HL-60 (cell line): Measurements from ENCODE around the gene TRMU.
A peak's percentile ranks its signal among the peaks of the same experiment; 100 is the strongest.

ENCODE experiments used
- DNase-seq, 2 experiments: peaks; one replicate each; pipeline ENCODE4 v3.0.0-alpha.2; 2010 to 2020; ENCODE audit warnings: low read depth in 1 of 2, low spot score in 1 of 2
- H3K27ac ChIP-seq: fragments of 250-450 bp; sonication (Bioruptor Pico); replicated peaks from 2 replicates; pipeline ENCODE4 v1.5.1; 2020; ENCODE audit warnings: mild to moderate bottlenecking, moderate library complexity
- H3K27me3 ChIP-seq: fragments of 250-450 bp; sonication (Bioruptor Pico); 2 replicates; pipeline ENCODE4 v1.5.1; 2021; ENCODE audit warnings: mild to moderate bottlenecking, moderate library complexity; ENCODE audit not compliant: insufficient read depth, poor library complexity, severe bottlenecking
- H3K4me3 ChIP-seq: replicated peaks from 2 replicates; pipeline ENCODE4 v1.5.1; 2011; ENCODE audit warnings: mild to moderate bottlenecking, control low read depth, low read length; ENCODE audit not compliant: insufficient read depth
- GABPA ChIP-seq: IDR thresholded peaks from 2 replicates; pipeline ENCODE4 v1.6.1; 2012; ENCODE audit warnings: low read depth
- POLR2AphosphoS5 ChIP-seq: IDR thresholded peaks from 2 replicates; pipeline ENCODE4 v1.6.1; 2012; ENCODE audit warnings: low read depth
- SPI1 ChIP-seq: IDR thresholded peaks from 2 replicates; pipeline ENCODE4 v1.6.1; 2012; ENCODE audit warnings: low read depth, mild to moderate bottlenecking, borderline replicate concordance
- TF ChIP-seq, protein P1 (sequence below): IDR thresholded peaks from 2 replicates; pipeline ENCODE4 v1.6.1; 2012; ENCODE audit warnings: low read depth; ENCODE audit not compliant: insufficient replicate concordance
- TF ChIP-seq, protein P2 (sequence below): IDR thresholded peaks from one replicate; pipeline ENCODE4 v1.5.1; 2011; ENCODE audit warnings: low read length, control low read depth, inconsistent platforms; ENCODE audit not compliant: insufficient read depth

TRMU gene

DNA sequence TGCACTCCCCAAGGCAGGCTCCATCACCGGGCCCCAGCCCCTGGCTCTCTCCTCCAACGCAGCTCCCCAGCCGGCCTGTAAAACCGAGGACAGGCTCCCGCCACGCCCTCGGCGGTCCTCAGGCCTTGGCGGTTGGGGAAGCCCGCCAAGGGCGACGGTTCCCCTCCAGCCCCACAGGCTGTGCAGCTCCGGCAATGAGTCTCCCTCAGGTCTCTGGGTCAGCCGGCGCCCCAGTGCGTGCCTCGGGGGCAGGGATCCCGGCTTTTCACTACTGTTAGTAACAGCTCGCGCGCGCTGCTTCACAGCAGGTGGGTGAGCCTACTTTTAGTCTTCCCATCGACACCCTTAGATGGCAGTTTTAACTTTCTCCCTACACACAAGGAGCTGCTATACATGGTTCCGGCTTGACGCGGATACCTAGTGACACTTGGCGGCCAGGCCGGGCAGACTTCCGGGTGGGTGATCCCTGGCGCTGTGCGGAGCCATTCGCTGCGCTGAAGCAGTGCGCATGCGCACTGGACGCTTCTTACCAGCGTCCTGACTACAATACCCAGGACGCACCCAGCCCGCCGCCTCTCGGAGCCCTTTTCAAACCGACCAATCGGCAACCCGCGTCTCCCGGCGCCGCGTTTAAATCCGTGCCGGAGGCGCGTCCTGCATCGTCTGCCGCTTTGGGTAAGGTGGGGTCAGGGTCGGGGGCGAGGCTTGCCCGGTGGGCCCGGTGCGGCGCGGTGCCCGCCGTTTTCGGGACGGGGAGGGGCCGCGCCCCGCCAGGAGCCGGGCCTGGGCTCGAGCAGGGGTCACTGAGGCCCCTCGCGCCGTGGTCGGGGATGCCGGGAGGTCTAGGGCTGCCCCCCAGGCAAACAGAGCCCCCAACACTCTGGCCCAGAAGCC, 39.0 kb upstream of the TRMU start, which contains the start of gene GTSE1:
GTSE1 (plus strand) TSS at position 614 of the 894 bp plus-strand sequence. CDS start 531 bp downstream, outside the sequence.
- peak within 1 kb of the TSS; percentile 87 for H3K27ac ChIP-seq
- no peaks in the 10 kb centered on the region for H3K27me3 ChIP-seq
- DNase-seq = peak; percentile 97 to 98
- TF ChIP-seq SPI1 (no peak), GABPA (peak; percentile 68; the same call in 1 of the 2 replicates), POLR2AphosphoS5 (peak; percentile 87)
- TF ChIP-seq, protein P1, sequence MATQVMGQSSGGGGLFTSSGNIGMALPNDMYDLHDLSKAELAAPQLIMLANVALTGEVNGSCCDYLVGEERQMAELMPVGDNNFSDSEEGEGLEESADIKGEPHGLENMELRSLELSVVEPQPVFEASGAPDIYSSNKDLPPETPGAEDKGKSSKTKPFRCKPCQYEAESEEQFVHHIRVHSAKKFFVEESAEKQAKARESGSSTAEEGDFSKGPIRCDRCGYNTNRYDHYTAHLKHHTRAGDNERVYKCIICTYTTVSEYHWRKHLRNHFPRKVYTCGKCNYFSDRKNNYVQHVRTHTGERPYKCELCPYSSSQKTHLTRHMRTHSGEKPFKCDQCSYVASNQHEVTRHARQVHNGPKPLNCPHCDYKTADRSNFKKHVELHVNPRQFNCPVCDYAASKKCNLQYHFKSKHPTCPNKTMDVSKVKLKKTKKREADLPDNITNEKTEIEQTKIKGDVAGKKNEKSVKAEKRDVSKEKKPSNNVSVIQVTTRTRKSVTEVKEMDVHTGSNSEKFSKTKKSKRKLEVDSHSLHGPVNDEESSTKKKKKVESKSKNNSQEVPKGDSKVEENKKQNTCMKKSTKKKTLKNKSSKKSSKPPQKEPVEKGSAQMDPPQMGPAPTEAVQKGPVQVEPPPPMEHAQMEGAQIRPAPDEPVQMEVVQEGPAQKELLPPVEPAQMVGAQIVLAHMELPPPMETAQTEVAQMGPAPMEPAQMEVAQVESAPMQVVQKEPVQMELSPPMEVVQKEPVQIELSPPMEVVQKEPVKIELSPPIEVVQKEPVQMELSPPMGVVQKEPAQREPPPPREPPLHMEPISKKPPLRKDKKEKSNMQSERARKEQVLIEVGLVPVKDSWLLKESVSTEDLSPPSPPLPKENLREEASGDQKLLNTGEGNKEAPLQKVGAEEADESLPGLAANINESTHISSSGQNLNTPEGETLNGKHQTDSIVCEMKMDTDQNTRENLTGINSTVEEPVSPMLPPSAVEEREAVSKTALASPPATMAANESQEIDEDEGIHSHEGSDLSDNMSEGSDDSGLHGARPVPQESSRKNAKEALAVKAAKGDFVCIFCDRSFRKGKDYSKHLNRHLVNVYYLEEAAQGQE = peak; percentile 51
- TF ChIP-seq, protein P2, sequence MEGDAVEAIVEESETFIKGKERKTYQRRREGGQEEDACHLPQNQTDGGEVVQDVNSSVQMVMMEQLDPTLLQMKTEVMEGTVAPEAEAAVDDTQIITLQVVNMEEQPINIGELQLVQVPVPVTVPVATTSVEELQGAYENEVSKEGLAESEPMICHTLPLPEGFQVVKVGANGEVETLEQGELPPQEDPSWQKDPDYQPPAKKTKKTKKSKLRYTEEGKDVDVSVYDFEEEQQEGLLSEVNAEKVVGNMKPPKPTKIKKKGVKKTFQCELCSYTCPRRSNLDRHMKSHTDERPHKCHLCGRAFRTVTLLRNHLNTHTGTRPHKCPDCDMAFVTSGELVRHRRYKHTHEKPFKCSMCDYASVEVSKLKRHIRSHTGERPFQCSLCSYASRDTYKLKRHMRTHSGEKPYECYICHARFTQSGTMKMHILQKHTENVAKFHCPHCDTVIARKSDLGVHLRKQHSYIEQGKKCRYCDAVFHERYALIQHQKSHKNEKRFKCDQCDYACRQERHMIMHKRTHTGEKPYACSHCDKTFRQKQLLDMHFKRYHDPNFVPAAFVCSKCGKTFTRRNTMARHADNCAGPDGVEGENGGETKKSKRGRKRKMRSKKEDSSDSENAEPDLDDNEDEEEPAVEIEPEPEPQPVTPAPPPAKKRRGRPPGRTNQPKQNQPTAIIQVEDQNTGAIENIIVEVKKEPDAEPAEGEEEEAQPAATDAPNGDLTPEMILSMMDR = no peak
- peak within 1 kb of the TSS; percentile 89 for H3K4me3 ChIP-seq

- Histone ChIP-seq H3K27ac (peak overlapping the region; percentile 60), H3K27me3 (no peaks in the 10 kb centered on the region), H3K4me3 (peak overlapping the region; percentile 89)
- TF ChIP-seq, protein P1 = no peak
- TF ChIP-seq, protein P2 = no peak
- no peak for TF ChIP-seq GABPA
- peak in 1 of 2 experiments; percentile 17 for DNase-seq
These were observed 38.2 kb upstream of the TRMU start for GRCh38 chr22:46297151-46297812.

- TF ChIP-seq SPI1 (no peak), GABPA (no peak), POLR2AphosphoS5 (no peak)
- TF ChIP-seq, protein P1 = no peak
- TF ChIP-seq, protein P2 = no peak
These were observed 36.4 kb upstream of the TRMU start for GRCh38 chr22:46299101-46299500.

More at GRCh38 chr22:46299101-46299500, 36.4 kb upstream of the TRMU start:
- no peak overlapping the region for H3K27ac ChIP-seq
- H3K4me3 ChIP-seq = no peak overlapping the region
- DNase-seq = no peak
- no peaks in the 10 kb centered on the region for H3K27me3 ChIP-seq
